Measurements from ENCODE around the gene CCR5. TPM values are rescaled to one million over a fixed set of nuclear protein-coding genes. Genes with fewer than 3 reads are reported as not detected.

CCR5 gene
- total and polyA plus RNA-seq, 9 of the 15 experiments (the other 6 are each of a cell fraction or from before 2014, with no cell fraction given): not detected

DNA sequence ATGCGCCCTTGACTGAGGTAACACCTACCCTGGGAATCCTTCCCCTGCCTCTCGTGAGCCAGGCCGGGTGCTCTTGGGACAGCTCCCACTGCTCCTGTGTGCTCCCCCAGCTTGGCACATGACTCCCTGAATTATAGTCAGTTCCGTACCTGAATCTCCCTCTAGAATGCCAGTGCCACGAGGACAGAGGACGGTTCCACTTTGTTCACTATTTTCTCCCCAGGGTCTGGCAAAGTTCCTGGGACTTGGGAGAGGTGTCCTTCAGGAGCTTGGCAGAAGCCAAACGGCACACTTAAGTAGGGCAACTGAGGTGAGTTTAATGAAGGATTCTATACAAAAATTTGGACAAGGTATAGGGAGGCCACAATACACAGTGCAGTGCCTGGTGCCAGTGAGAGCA is 26.4 kb downstream of the CCR5 start (continued):
- TF ChIP-seq ZNF347 (CRISPR knock-in tag; IDR thresholded peaks at IDR 0.05; ENCODE audit: low read depth): no peak
- TF ChIP-seq, protein P1, sequence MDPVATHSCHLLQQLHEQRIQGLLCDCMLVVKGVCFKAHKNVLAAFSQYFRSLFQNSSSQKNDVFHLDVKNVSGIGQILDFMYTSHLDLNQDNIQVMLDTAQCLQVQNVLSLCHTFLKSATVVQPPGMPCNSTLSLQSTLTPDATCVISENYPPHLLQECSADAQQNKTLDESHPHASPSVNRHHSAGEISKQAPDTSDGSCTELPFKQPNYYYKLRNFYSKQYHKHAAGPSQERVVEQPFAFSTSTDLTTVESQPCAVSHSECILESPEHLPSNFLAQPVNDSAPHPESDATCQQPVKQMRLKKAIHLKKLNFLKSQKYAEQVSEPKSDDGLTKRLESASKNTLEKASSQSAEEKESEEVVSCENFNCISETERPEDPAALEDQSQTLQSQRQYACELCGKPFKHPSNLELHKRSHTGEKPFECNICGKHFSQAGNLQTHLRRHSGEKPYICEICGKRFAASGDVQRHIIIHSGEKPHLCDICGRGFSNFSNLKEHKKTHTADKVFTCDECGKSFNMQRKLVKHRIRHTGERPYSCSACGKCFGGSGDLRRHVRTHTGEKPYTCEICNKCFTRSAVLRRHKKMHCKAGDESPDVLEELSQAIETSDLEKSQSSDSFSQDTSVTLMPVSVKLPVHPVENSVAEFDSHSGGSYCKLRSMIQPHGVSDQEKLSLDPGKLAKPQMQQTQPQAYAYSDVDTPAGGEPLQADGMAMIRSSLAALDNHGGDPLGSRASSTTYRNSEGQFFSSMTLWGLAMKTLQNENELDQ (CRISPR knock-in tag; IDR thresholded peaks at IDR 0.05; ENCODE audit: borderline replicate concordance): no peak
- TF ChIP-seq XRCC3 (IDR thresholded peaks at IDR 0.05): no peak
- TF ChIP-seq ZNF778 (CRISPR knock-in tag; IDR thresholded peaks at IDR 0.05): no peak
- no peak for TF ChIP-seq HDAC6 (IDR thresholded peaks at IDR 0.05; ENCODE audit: low read depth, low read length)
- TF ChIP-seq ZNF583 (CRISPR knock-in tag; IDR thresholded peaks at IDR 0.05): no peak
- TF ChIP-seq, protein P2, sequence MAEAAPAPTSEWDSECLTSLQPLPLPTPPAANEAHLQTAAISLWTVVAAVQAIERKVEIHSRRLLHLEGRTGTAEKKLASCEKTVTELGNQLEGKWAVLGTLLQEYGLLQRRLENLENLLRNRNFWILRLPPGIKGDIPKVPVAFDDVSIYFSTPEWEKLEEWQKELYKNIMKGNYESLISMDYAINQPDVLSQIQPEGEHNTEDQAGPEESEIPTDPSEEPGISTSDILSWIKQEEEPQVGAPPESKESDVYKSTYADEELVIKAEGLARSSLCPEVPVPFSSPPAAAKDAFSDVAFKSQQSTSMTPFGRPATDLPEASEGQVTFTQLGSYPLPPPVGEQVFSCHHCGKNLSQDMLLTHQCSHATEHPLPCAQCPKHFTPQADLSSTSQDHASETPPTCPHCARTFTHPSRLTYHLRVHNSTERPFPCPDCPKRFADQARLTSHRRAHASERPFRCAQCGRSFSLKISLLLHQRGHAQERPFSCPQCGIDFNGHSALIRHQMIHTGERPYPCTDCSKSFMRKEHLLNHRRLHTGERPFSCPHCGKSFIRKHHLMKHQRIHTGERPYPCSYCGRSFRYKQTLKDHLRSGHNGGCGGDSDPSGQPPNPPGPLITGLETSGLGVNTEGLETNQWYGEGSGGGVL (CRISPR knock-in tag; IDR thresholded peaks at IDR 0.05): no peak
- no peak for TF ChIP-seq TCF3 (CRISPR knock-in tag; IDR thresholded peaks at IDR 0.05)
- TF ChIP-seq ZFP30 (CRISPR knock-in tag; IDR thresholded peaks at IDR 0.05; ENCODE audit: borderline replicate concordance): no peak
- TF ChIP-seq DMBX1 (CRISPR knock-in tag; IDR thresholded peaks at IDR 0.05; ENCODE audit: borderline replicate concordance): no peak
- TF ChIP-seq PURB (CRISPR knock-in tag; IDR thresholded peaks at IDR 0.05; ENCODE audit: low read depth): no peak
- no peak for TF ChIP-seq JUNB (CRISPR knock-in tag; conservative IDR thresholded peaks at IDR 0.05)

Data from K562 (cell line).